ENCODE measurements around the gene PTPRN2. TPM values are rescaled to one million over a fixed set of nuclear protein-coding genes. Genes with fewer than 3 reads are reported as not detected.

The PTPRN2 gene
- total RNA-seq, 1 donor from 2014 or later, result 1.8 TPM

DNA sequence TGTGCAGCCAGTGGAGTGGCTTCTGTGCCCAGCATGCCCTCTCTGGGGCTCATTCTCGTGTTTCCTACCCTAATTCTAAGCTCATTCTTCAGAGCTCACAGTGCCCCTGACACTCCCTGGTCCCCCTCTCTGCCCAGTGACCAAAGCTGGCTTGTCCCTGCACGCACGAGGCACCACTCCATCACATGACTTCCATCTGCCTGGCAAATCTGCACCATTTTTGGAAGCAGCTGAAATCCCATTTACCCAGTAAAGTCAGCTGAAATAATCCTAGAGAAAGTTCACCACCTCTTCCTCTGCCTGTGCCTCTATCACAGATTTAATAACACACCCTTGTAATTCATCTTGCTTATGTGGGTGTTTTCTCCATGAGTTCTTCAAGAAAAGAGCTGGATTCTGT, 616.9 kb downstream of the PTPRN2 start:
- intact Hi-C loops (cut with micrococcal nuclease), result no loop called here
- no peak for ATAC-seq (ENCODE audit: low read depth)
- CTCF ChIA-PET, result no interaction called here
- H3K27ac Mint-ChIP-seq, result no peak overlapping the region
- H3K27me3 Mint-ChIP-seq, result no peaks in the 10 kb centered on the region
- TF ChIP-seq, protein P1, sequence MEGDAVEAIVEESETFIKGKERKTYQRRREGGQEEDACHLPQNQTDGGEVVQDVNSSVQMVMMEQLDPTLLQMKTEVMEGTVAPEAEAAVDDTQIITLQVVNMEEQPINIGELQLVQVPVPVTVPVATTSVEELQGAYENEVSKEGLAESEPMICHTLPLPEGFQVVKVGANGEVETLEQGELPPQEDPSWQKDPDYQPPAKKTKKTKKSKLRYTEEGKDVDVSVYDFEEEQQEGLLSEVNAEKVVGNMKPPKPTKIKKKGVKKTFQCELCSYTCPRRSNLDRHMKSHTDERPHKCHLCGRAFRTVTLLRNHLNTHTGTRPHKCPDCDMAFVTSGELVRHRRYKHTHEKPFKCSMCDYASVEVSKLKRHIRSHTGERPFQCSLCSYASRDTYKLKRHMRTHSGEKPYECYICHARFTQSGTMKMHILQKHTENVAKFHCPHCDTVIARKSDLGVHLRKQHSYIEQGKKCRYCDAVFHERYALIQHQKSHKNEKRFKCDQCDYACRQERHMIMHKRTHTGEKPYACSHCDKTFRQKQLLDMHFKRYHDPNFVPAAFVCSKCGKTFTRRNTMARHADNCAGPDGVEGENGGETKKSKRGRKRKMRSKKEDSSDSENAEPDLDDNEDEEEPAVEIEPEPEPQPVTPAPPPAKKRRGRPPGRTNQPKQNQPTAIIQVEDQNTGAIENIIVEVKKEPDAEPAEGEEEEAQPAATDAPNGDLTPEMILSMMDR (IDR thresholded peaks at IDR 0.05), result no peak
- H3K4me3 Mint-ChIP-seq, result no peak overlapping the region
- no peaks in the 10 kb centered on the region for H3K4me1 Mint-ChIP-seq
- peaks cover 2% of the 10 kb centered on the region for H3K36me3 Mint-ChIP-seq (ENCODE audit: low read depth)
- POLR2A ChIA-PET, result no interaction called here
- DNase-seq, result no peak
- peaks cover 16% of the 10 kb centered on the region for H3K9me3 Mint-ChIP-seq

DNA sequence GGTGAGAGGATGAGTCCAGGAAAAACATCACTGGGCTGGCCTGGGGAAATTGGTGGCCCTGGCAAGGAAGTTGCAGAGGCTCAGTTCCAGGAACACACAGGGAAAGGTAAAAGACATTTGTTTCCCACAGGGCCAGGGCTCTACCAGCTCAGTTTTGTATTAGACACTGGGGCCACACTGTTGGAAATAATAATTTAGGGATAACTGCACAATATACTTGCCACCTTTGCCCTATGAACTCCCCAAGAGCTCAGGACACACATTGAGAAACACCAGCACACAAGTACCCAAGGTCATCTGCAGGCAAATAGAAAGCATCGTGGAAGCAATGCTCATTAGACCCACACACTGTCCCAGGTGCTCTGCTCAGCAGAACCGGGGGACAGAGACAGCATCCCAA, 617.6 kb downstream of the PTPRN2 start:
- POLR2A ChIA-PET, result no interaction called here
- TF ChIP-seq, protein P1 (IDR thresholded peaks at IDR 0.05), result no peak
- CTCF ChIA-PET, result no interaction called here
- Mint-ChIP-seq H3K4me1 (no peaks in the 10 kb centered on the region), H3K36me3 (ENCODE audit: low read depth) (no peaks in the 10 kb centered on the region), H3K27me3 (no peaks in the 10 kb centered on the region), H3K27ac (no peak overlapping the region), H3K4me3 (no peak overlapping the region), H3K9me3 (peaks cover 12% of the 10 kb centered on the region)
- ATAC-seq (ENCODE audit: low read depth) (no peak), DNase-seq (no peak)
- intact Hi-C loops (cut with micrococcal nuclease), result no loop called here

DNA sequence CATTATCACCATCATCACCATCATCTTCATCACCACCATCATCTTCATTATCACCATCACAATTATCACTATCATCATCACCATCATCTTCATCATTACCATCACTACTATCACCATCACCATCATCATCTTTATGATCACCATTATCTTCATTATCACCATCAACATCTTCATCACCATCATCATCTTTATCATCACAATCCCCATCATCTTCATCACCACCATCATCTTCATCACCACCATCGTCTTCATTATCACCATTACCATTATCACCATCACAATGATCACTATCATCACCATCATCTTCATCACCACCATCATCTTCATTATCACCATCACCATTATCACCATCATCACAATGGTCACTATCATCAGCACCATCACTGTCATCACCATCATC, 621.1 kb downstream of the PTPRN2 start:
- POLR2A ChIA-PET, result no interaction called here
- no peaks in the 10 kb centered on the region for H3K4me1 Mint-ChIP-seq
- ATAC-seq (ENCODE audit: low read depth), result no peak
- H3K9me3 Mint-ChIP-seq, result peaks cover 8% of the 10 kb centered on the region
- no peaks in the 10 kb centered on the region for H3K27me3 Mint-ChIP-seq
- CTCF ChIA-PET, result no interaction called here
- H3K27ac Mint-ChIP-seq, result no peak overlapping the region
- intact Hi-C loops (cut with micrococcal nuclease), result no loop called here
- DNase-seq, result no peak
- no peaks in the 10 kb centered on the region for H3K36me3 Mint-ChIP-seq (ENCODE audit: low read depth)
- TF ChIP-seq, protein P1 (IDR thresholded peaks at IDR 0.05), result no peak
- H3K4me3 Mint-ChIP-seq, result no peak overlapping the region

DNA sequence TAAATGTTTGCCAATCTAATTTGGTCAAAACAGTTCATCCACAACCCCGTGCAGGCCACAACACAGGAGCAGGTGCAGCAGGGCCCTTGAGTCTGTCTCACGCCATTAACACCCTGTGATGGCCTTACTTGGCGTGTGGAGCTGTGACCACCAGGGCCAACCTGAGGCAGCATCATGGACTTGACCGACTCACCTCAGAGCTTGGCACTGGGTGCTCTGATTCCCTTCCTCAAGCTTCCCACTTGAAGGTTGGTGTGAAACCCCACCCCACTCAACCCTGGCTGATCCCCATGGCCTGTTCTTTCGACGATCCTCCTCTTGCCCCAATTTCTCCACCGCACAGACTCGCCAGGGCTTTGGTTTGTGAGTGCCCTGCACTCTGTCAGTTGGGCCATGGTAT, 623.1 kb downstream of the PTPRN2 start:
- no peaks in the 10 kb centered on the region for H3K36me3 Mint-ChIP-seq (ENCODE audit: low read depth)
- peaks cover 2% of the 10 kb centered on the region for H3K9me3 Mint-ChIP-seq
- ATAC-seq (ENCODE audit: low read depth) (no peak), DNase-seq (no peak)
- CTCF ChIA-PET, result no interaction called here
- H3K27ac Mint-ChIP-seq, result no peak overlapping the region
- H3K27me3 Mint-ChIP-seq, result no peaks in the 10 kb centered on the region
- POLR2A ChIA-PET, result interaction anchor here (0.6 kb wide), 1 partner anchor 38 kb away, joined by 3 read pairs; no protein-coding TSS in a partner anchor
- no peaks in the 10 kb centered on the region for H3K4me1 Mint-ChIP-seq
- intact Hi-C loops (cut with micrococcal nuclease), result no loop called here
- TF ChIP-seq, protein P1 (IDR thresholded peaks at IDR 0.05), result no peak
- no peak overlapping the region for H3K4me3 Mint-ChIP-seq

GRCh38 chr7:157964016-157964415, 623.6 kb downstream of the PTPRN2 start:
- no peaks in the 10 kb centered on the region for H3K4me1 Mint-ChIP-seq
- ATAC-seq (ENCODE audit: low read depth) (no peak), DNase-seq (no peak)
- intact Hi-C loops (cut with micrococcal nuclease), result no loop called here
- TF ChIP-seq, protein P1 (IDR thresholded peaks at IDR 0.05), result no peak
- no peaks in the 10 kb centered on the region for H3K36me3 Mint-ChIP-seq (ENCODE audit: low read depth)
- POLR2A ChIA-PET, result no interaction called here
- CTCF ChIA-PET, result no interaction called here
- H3K4me3 Mint-ChIP-seq, result no peak overlapping the region
- no peak overlapping the region for H3K27ac Mint-ChIP-seq
- peaks cover 2% of the 10 kb centered on the region for H3K9me3 Mint-ChIP-seq
- no peaks in the 10 kb centered on the region for H3K27me3 Mint-ChIP-seq
